Kidney (tissue), 14 donors: ENCODE results near the gene SLC26A8. TPM values are rescaled to one million over a fixed set of nuclear protein-coding genes. Genes with fewer than 3 reads are reported as not detected.
"Not testable (repeated sequence)": the region's sequence is repeated elsewhere in the genome, so short reads cannot be mapped to it uniquely, and the experiment has no call there.

ENCODE experiments used
- DNase-seq, 5 donors: peaks; one replicate each; pipeline ENCODE4 v3.0.0-alpha.2; 2013 to 2020
- FAIRE-seq: peaks from 2 replicates; lab custom pipeline; 2012; peaks lifted over from hg19 to GRCh38; lab: Jason Lieb, UNC
- H3K27ac ChIP-seq, 2 donors: one replicate each; pipeline ENCODE4 v1.7.0; 2013; ENCODE audit warnings: low read depth in 2 of 2, low read length in 2 of 2, inconsistent platforms in 1 of 2
- H3K27me3 ChIP-seq: one replicate; pipeline ENCODE4 v1.7.1; 2013; ENCODE audit warnings: low read length, inconsistent platforms; ENCODE audit not compliant: control insufficient read depth, insufficient read depth
- H3K36me3 ChIP-seq, 3 donors: one replicate each; pipeline versions ENCODE4 v1.7.0 to v1.7.1; 2013; ENCODE audit warnings: low read length in 3 of 3, control low read depth in 1 of 3, inconsistent platforms in 1 of 3; ENCODE audit not compliant: insufficient read depth in 3 of 3, control insufficient read depth in 2 of 3
- H3K4me1 ChIP-seq, 3 donors: one replicate each; pipeline versions ENCODE4 v1.7.0 to v1.7.1; 2013; ENCODE audit warnings: low read length in 3 of 3, inconsistent platforms in 1 of 3, low read depth in 1 of 3; ENCODE audit not compliant: control insufficient read depth in 2 of 3, insufficient read depth in 2 of 3
- H3K4me3 ChIP-seq, 3 donors: one replicate each; pipeline versions ENCODE4 v1.7.0 to v1.8.1; 2013; ENCODE audit warnings: low read length in 3 of 3, control low read depth in 1 of 3, inconsistent platforms in 1 of 3
- H3K9ac ChIP-seq, 3 donors: one replicate each; pipeline versions ENCODE4 v1.7.0 to v1.7.1; 2013; ENCODE audit warnings: low read length in 3 of 3, control low read depth in 1 of 3, inconsistent platforms in 1 of 3
- H3K9me3 ChIP-seq, 3 donors: one replicate each; pipeline versions ENCODE4 v1.7.0 to v1.7.1; 2013; ENCODE audit warnings: low read length in 3 of 3, control low read depth in 1 of 3, inconsistent platforms in 1 of 3; ENCODE audit not compliant: control insufficient read depth in 2 of 3, insufficient read depth in 1 of 3
- intact Hi-C: fragments of 100-400 bp; cut with DNase I; formaldehyde crosslinking; loops from one replicate; pipeline ENCODE4 v1.11.1; 2022
- polyA plus RNA-seq: library from polyadenylated mRNA; stranded (reverse); fragments of 350-450 nt; fragmentation: Illumina TruSeq; extraction: RNeasy Lipid Tissue Mini Kit (QIAGEN cat#74804); gene quantifications from one replicate; pipeline ENCODE4 v1.2.3, GENCODE V29; 2014; ENCODE audit warnings: low read depth, low replicate concordance; ENCODE audit not compliant: insufficient read depth
- total RNA-seq: library from RNA; stranded (reverse); fragmentation: NEBNext Ultra II Directional; extraction: Animal tissue kit (Norgen Biotek cat#: 25700); gene quantifications from one replicate; pipeline ENCODE4 v1.2.1, GENCODE V29; 2021
- TF ChIP-seq, protein P1 (sequence below): IDR thresholded peaks from 3 replicates; pipeline ENCODE4 v1.5.1; 2012; ENCODE audit warnings: mild to moderate bottlenecking, moderate library complexity, borderline replicate concordance; ENCODE audit not compliant: insufficient read depth; ENCODE audit errors: extremely low read depth
- donor health status: control.
- donor health status: control.
- donor health status: control.
- donor health status: control.
- donor health status: control.
- donor health status: DM: yes; HTN: yes; CAD: no.
- donor health status: Normal renal cell carcinoma (clear cell type).

The SLC26A8 gene
- total and polyA plus RNA-seq, 2 donors from 2014 or later, result 0.22 TPM; not detected in 1

GRCh38 chr6:35935469-35935868 lies 89.0 kb downstream of the SLC26A8 start:
- TF ChIP-seq, protein P1, sequence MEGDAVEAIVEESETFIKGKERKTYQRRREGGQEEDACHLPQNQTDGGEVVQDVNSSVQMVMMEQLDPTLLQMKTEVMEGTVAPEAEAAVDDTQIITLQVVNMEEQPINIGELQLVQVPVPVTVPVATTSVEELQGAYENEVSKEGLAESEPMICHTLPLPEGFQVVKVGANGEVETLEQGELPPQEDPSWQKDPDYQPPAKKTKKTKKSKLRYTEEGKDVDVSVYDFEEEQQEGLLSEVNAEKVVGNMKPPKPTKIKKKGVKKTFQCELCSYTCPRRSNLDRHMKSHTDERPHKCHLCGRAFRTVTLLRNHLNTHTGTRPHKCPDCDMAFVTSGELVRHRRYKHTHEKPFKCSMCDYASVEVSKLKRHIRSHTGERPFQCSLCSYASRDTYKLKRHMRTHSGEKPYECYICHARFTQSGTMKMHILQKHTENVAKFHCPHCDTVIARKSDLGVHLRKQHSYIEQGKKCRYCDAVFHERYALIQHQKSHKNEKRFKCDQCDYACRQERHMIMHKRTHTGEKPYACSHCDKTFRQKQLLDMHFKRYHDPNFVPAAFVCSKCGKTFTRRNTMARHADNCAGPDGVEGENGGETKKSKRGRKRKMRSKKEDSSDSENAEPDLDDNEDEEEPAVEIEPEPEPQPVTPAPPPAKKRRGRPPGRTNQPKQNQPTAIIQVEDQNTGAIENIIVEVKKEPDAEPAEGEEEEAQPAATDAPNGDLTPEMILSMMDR, result no peak
- intact Hi-C loops, result no loop called here
- H3K27me3 ChIP-seq, result no peaks in the 10 kb centered on the region
- H3K4me1 ChIP-seq, result no peaks in the 10 kb centered on the region
- no peak overlapping the region for H3K4me3 ChIP-seq
- DNase-seq (no peak), FAIRE-seq (no peak)
- H3K27ac ChIP-seq, result no peak overlapping the region
- peaks cover 0 to 3% (median 0%) of the 10 kb centered on the region in 3 donors for H3K9me3 ChIP-seq
- H3K36me3 ChIP-seq, result no peaks in the 10 kb centered on the region
- H3K9ac ChIP-seq, result no peak overlapping the region

DNA sequence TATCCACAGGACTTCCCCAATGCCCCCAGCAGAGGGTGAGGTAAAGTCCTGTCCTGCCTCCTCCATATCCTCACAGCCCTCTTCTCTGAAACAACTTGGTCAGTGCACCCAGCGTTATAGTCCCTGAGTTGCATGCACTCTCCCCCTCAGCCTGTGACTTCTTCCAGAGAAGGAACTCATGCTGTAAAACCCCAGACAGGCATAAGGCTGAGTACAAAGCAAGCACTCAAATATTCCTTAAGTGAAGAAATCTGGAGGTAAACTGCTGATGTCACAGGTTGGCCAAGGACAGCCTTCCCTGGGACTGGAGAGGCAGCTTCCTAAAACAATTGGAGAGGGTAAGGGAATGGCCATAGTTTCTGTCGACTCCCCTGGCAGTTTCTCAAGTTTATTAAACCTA lies 90.6 kb downstream of the SLC26A8 start:
- FAIRE-seq (no peak), DNase-seq (no peak)
- no peak overlapping the region for H3K9ac ChIP-seq
- H3K9me3 ChIP-seq, result peaks cover 0 to 3% (median 0%) of the 10 kb centered on the region in 3 donors
- no peaks in the 10 kb centered on the region for H3K36me3 ChIP-seq
- intact Hi-C loops, result no loop called here
- H3K27ac ChIP-seq, result no peak overlapping the region
- no peak overlapping the region for H3K4me3 ChIP-seq
- H3K4me1 ChIP-seq, result no peaks in the 10 kb centered on the region
- no peaks in the 10 kb centered on the region for H3K27me3 ChIP-seq
- TF ChIP-seq, protein P1, result no peak

DNA sequence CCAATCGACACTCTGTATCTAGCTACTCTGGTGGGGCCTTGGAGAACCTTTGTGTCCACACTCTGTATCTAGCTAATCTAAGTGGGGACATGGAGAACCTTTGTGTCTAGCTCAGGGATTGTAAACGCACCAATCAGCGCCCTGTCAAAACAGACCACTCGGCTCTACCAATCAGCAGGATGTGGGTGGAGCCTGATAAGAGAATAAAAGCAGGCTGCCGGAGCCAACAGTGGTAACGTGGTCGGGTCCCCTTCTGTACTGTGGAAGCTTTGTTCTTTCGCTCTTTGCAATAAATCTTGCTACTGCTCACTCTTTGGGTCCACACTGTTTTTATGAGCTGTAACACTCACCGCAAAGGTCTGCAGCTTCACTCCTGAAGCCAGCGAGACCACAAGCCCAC lies 92.6 kb downstream of the SLC26A8 start:
- FAIRE-seq, H3K27ac ChIP-seq, H3K4me3 ChIP-seq, H3K9ac ChIP-seq, intact Hi-C loops, H3K27me3 ChIP-seq, H3K36me3 ChIP-seq, DNase-seq, H3K4me1 ChIP-seq, H3K9me3 ChIP-seq: not testable (repeated sequence)

DNA sequence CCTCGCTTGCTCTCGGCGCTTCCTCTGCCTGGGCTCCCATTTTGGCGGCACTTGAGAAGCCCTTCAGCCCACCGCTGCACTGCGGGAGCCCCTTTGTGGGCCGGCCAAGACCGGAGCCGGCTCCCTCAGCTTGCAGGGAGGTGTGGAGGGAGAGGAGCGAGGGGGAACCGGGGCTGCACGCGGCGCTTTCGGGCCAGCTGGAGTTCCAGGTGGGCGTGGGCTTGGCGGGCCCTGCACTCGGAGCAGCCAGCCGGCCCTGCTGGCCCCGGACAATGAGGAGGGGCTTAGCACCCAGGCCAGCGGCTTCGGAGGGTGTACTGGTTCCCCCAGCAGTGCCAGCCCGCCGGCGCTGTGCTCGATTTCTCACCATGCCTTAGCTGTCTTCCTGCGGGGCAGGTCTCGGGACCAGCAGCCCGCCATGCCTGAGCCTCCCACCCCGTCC lies 93.3 kb downstream of the SLC26A8 start:
- Histone ChIP-seq H3K9me3 (no peaks in the 10 kb centered on the region), H3K27me3 (no peaks in the 10 kb centered on the region), H3K4me3 (no peak overlapping the region), H3K9ac (no peak overlapping the region), H3K4me1 (peaks cover 0 to 6% (median 0%) of the 10 kb centered on the region in 3 donors), H3K27ac (no peak overlapping the region), H3K36me3 (no peaks in the 10 kb centered on the region)
- DNase-seq (no peak), FAIRE-seq (no peak)
- intact Hi-C loops, result no loop called here
- TF ChIP-seq, protein P1, result no peak
